Fibroblast of the conjunctiva (primary cell): ENCODE data around the gene CLEC5A.
"Not testable (repeated sequence)": the region's sequence is repeated elsewhere in the genome, so short reads cannot be mapped to it uniquely, and the experiment has no call there.

ENCODE experiments used
- DNase-seq: peaks from one replicate; pipeline ENCODE4 v3.0.0-alpha.2; 2010; ENCODE audit warnings: low read depth

CLEC5A gene

DNA sequence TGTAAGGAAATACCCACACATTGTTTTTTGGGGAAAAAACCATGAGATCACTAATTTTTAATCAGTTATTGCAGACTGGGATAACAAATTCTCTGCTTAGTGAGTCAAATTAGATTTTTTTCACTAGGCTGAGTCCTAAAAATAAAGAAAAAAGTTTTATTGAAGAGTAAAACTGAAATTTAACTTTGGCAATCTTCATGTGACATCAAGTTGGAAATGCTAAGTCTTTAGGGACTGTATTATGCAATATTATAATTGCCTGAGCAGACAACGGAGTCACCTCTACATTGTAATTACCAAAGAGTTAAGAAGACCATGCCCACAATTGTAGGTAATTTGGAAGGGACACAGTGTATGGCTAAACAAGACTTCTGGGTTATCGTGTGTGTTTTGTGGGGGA, 2.2 kb upstream of the CLEC5A start:
- DNase-seq = no peak

DNA sequence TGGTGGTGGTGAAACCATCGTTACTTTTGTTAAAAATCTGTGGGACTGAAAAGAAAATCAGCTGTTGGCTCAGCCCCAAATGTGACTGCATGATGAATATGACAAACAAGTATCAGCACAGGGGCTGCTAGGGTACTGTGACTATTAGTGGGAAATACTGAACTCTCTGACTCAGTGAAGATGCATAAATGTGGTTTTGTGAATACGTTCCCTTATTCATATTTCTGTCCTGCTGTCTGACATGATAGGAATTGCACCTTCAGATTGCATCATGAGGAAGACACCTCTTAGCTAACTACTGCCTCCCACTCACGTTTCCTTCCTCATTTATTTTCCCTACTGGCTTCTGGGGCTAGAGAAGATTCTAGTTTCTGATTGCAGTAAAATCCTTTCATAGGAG, 1.4 kb downstream of the CLEC5A start:
- no peak for DNase-seq

DNA sequence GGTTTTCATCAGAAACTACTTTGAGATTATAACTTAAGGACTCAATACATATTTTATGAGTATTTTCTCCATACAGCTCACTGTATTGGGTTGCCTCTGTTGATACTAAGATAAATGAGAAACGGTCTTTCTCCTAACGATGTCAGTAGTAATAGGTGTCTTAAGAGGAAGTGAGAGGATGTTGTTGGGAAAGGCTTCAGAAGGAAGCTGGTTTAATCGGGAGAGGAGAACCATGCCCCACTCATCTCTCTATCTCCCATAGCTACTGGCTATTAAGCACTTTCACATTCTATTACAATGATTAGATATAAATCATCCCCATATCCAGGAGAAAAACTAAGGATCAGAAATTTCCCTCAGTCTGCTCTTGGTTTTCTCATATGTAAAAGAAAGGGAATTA, 2.0 kb downstream of the CLEC5A start:
- no peak for DNase-seq

DNA sequence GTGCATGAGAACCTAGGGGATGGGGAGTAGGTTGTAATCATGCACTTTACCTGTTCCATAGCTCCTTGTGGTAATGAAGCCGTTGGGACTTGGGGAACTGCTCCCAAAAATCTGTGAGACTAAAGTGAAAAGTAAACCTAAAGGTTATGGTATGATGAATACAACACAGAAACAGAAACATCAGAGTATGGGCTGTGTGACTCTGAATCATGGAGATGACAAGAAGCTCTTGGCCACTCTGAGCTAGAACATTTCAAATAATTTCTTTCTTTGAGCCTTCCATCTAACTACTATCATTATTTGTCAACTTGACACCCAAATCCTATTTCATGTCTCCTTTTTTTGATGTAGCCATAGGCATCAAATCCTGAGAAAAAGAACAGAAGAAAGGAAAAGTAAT, 2.9 kb downstream of the CLEC5A start:
- DNase-seq = no peak

DNA sequence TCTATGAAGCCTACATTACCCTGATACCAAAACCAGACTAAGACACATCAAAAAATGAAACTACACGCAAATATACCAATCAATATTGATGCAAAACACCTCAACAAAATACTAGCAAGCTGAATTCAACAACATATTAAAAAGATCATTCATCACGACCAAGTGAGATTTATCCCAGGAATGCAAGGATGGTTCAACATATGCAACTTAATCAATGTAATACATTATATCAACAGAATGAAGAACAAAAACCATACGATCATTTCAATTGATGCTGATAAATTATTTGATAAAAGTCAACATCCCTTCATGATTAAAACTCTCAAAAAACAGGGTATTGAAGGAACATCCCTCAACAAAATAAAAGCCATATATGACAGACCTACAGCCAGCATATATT, 5.7 kb downstream of the CLEC5A start:
- no peak for DNase-seq

DNA sequence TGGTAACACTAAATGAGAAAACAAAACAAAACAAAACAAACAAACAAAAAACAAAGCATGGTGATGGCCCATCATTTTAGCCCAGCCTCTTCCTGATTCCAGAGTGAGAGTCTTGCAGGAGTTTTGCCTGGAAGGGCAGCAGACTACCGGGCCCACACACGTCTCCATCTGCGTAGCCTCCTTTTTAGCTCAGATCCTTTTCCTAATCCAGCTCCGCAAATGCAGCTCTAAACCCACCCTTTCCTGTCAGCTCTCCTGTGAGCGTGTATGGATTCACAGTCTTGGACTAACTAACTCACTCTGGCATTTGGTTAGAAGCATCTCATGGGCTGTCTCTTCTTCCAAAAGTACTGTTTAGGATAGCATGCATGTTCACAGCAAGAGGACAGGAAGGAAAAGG, 16.6 kb downstream of the CLEC5A start:
- no peak for DNase-seq

DNA sequence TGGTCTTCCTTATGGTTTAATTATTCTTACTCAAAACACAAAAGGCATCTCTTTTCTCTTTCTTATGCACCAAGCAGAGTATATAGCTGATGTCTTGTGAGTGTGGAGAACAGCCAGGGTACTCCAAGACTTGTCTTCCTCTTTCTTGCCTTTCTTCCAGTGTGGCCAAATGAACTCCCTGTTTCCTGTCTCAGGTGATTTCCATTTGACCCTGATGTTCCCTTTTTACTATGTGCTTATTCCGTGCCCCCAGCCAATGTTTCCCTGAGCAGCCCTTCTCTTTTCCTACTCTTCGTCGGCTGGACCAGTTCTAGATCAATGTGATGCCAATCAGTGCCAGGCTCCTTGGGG, 18.0 kb downstream of the CLEC5A start:
- no peak for DNase-seq

DNA sequence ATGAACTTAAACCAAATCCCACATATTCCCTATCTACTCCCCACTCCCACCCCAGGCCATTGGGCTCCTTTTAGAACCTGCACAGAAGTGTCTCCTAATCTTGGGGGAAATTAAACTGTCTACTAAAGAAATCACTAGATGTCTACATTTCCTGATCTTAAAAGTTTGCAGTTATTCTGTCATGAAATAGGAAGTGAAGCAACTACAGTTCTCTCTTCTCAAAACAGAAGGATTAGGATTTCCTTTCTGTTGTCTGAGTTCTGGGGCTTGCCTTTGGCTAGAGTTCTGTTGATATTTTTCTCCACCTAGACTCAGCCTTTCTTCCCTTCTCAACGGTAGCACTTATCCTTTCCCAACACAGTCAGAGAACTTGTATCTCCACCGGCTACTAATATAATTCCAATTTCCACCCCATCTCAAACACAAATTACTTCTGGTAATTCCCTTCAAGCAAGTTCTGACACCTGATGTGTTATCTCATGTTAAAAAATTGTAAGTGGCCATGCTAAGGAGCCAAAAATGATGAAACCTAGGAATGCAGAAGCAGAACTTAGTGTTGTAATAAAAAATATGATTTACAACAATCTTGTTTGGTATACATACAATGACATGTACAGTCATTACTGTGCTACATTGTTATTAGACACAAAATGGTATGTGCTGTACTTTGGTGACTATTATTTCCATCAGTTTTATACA, 18.5 kb downstream of the CLEC5A start:
- no peak for DNase-seq

DNA sequence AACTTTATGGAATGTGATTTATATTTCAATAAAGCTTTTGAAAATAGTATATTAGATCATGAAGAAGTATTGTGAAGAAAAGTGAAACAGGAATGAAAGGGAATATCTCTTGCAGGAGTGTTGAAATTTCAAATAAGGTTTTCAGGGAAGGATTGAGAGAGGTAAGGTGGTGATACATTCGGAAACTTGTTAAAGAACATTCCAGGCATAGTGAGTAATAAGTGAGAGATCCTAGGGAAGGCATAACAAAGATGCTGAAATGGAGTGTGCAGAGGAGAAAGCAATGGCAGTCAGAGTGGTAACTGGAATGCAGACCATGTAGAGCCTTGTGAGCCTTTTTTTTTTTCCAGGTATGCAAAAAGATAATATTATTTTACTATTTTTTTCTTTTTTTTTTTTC, 26.5 kb downstream of the CLEC5A start:
- no peak for DNase-seq

DNA sequence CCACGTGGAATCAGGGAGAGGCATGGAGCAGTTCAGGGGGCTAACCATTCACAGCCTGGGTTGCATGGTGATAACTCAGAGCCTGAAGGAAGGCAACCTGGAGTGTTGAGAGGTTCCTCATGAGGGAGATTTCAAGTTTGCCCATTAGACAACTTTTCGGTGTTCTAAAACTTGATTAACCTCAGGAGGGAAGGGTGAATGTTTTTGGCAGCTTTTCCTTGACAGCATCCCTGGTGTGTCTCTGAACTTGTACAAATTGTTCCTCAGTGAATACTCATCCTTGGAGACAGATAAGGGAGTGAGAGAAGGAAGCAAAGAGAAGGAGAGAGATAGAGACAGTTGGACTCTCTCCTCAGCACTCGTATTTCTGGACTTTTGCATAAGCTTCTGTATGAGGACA, 30.7 kb downstream of the CLEC5A start, which contains the start of gene OR9A4:
Gene OR9A4, plus strand, starts transcription at position 301 of the 400 bp plus-strand sequence. CDS start 2,477 bp downstream, outside the sequence.
- DNase-seq = no peak

DNA sequence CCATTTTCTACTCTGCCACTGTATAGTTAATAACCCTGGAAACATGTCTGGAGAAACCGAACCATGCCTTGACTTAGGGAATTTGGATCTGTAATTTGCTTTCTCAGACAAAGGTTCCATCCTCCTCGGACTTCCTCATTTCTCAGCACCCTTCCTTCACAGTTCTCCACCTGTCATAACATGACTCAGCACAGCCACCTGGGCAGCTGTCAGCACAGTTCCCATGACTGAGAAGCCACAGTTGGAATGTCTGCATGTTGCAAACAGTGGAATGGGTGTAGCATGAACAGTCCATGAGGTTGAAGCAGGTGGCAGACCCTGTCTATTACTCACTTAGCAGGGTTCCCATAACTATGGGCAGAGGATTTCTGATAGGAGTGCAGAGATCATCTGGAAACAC, 31.2 kb downstream of the CLEC5A start:
- DNase-seq = no peak

DNA sequence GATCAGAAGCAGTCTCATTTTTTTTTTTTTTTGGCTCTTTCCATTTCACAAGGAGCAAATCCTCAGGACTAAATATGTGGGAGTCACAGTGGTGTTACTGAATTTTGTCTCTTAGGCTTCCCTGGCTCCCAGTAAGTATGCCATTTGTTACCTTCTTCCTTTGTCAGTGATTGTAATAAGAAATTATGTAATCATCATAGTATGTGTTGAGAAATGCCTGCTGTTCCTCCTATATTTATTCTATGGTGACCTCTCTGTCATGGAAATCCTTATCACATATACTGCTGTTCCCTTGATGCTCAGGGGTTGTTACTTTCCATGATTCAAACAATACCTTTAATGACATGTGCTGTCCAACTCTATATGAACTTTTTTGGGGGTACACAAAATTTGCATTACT, 35.4 kb downstream of the CLEC5A start:
- no peak for DNase-seq

DNA sequence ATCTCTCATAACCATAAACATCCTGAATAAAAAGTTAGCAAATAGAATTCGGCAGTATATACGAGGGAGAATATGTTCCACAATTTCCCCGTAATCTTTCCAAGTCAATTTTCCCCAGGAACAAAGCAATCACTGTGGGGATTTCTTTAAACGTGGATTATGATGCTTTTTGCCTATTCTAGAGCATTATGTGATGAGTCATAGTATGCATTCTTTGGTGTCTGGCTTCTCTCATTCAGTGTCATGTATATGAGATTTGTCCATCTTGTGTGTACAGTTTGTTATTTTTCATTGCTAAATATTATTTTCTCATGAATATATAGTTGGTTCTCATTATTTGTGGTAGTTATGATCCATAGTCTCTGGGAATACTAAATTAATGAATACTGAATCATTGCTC, 40.5 kb downstream of the CLEC5A start:
- DNase-seq = no peak

DNA sequence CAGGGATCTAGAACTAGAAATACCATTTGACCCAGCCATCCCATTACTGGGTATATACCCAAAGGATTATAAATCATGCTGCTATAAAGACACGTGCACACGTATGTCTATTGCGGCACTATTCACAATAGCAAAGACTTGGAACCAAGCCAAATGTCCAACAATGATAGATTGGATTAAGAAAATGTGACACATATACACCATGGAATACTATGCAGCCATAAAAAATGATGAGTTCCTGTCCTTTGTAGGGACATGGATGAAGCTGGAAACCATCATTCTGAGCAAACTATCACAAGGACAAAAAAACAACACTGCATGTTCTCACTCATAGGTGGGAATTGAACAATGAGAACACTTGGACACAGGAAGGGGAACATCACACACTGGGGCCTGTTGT, 47.4 kb downstream of the CLEC5A start:
- DNase-seq = not testable (repeated sequence)

DNA sequence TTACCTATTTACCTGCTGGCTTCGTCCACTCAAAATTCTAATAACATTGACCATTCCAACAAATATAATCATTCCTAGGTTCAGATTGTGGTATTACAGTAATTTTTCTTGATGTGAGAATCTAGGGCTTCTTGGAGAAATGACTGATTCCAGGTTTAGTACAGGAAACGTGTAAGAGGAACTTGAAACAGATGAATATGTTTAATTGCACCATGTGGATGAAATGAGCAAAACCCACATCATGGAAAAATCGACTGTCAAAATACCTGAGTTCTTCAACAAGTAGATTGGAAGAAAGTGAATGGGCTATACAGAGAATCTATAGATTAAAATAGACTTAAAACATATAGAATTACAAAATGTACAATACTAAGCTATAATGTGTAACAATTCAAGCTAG, 55.4 kb downstream of the CLEC5A start:
- DNase-seq = no peak

DNA sequence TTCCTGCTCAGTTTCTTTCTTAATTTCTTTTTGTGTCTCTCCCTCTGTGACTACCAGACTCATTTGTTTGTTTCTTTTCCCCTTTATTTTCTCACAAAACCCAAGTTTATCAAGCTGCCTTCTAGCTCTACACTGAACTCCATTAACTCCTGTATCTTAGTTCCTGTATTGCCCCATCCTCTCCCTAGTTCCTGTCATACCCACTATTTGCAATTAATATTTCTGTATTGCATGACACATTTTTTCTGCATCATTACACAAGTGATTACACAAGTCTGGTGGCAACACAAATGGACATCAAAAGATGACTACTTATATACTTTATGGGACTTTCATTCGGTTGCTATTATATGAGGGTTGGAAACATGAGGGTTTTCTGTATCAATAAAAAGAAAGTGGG, 57.5 kb downstream of the CLEC5A start:
- no peak for DNase-seq

DNA sequence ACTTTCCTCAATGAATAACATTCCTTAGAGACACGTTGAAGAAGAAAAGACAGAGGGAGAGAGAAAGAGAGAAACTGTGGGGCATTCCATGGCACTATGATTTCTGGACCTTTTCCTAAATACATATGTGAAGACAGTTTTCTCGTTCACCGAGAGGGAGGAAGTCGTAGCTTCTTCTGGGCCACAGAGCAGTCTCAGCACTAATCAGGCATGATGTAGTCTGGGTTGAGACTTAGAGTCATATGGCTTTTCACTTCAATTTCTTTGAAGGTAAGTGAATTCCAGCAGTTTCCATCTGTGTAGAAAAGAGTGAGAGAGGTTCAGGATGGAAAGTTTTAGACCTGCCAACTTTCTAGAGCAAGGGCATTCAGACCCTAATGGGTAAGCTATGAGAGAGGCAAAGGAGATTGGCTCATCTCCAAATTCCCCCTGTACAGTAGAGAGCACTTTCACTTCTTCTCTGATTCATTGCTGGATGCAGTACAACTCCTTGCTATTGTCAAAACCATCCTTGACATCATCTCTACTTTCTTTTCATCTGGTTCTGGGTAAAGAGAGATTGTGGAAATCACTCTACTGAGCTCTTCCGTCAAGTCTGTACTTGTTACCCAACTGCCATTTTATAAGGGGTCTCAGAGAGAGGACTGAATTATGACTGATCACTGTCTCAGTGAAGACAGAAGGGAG, 62.1 kb downstream of the CLEC5A start:
- no peak for DNase-seq

DNA sequence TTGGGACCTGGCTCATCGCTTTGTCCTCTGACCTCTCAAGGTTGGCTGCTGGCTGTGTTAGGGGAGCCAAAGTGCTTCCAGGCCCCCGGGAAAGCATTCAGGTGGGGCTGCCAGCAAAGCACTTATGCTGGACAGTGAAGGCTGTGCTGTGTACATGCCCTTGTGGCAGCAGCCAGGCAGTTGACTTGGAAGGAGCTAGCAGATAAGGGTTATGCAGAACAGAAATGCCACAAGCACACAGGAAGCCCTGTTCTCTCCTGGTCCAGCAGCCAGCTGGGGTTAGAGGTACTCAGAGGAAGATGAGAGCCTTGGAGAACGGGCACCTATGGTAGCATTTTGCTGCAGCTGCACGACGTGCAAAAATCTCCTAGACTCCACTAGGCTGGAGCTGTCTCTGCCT, 65.8 kb downstream of the CLEC5A start:
- no peak for DNase-seq

DNA sequence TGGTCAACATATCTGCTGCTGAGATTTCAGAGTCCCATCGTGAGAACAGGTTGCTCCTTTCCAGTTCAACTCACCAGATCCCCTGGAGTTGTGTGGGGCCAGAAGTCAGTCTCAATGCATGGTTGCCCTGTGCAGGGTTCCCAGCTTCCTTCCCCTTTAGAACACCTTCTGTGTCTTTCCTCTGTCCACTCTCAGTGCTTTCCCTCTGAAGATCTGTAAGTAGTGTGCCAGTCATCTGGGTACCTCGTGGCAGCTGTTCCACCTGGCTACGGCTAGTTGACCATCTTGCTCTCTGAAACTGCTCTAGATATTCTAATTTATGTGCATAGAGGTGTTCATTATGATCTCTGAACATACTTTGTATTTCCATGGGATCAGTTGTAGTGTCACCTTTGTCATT, 69.4 kb downstream of the CLEC5A start:
- DNase-seq = no peak
